HEK293 (cell line): ENCODE data around the gene FBXO21.

Experiments
- MYNN ChIP-seq: fragments of 450-650 bp; formaldehyde crosslinking; IDR thresholded peaks from 2 replicates; pipeline ENCODE4 v1.5.1; 2016; ENCODE audit warnings: missing biosample characterization, missing genetic modification characterization, borderline replicate concordance
- ZBTB20 ChIP-seq: fragments of 450-650 bp; formaldehyde crosslinking; IDR thresholded peaks from 2 replicates; pipeline ENCODE4 v1.5.1; 2016; ENCODE audit warnings: missing biosample characterization, missing genetic modification characterization
- ZIC2 ChIP-seq: fragments of 450-650 bp; formaldehyde crosslinking; IDR thresholded peaks from 2 replicates; pipeline ENCODE4 v1.5.1; 2016; ENCODE audit warnings: missing biosample characterization, missing genetic modification characterization
- ZNF133 ChIP-seq: fragments of 450-650 bp; formaldehyde crosslinking; IDR thresholded peaks from 2 replicates; pipeline ENCODE4 v1.5.1; 2016; ENCODE audit warnings: missing biosample characterization, missing genetic modification characterization
- ZNF155 ChIP-seq: fragments of 450-650 bp; formaldehyde crosslinking; IDR thresholded peaks from 2 replicates; pipeline ENCODE4 v1.5.1; 2016; ENCODE audit warnings: missing biosample characterization, missing genetic modification characterization
- ZNF2 ChIP-seq: fragments of 450-650 bp; formaldehyde crosslinking; IDR thresholded peaks from 2 replicates; pipeline ENCODE4 v1.5.1; 2016; ENCODE audit warnings: missing biosample characterization, missing genetic modification characterization
- ZNF555 ChIP-seq: fragments of 450-650 bp; formaldehyde crosslinking; conservative IDR thresholded peaks from 2 replicates; pipeline ENCODE4 v1.5.1; 2017; ENCODE audit warnings: missing biosample characterization, mild to moderate bottlenecking, missing genetic modification characterization, inconsistent platforms
- TF ChIP-seq, protein P1 (sequence below): fragments of 450-650 bp; formaldehyde crosslinking; IDR thresholded peaks from 2 replicates; pipeline ENCODE4 v1.5.1; 2017; ENCODE audit warnings: missing biosample characterization, missing genetic modification characterization
- TF ChIP-seq, protein P2 (sequence below): fragments of 450-650 bp; formaldehyde crosslinking; IDR thresholded peaks from 2 replicates; pipeline ENCODE4 v1.5.1; 2016; ENCODE audit warnings: missing biosample characterization, missing genetic modification characterization
- TF ChIP-seq, protein P3 (sequence below): fragments of 450-650 bp; IDR thresholded peaks from 2 replicates; pipeline ENCODE4 v1.5.1; 2018; ENCODE audit warnings: missing biosample characterization, missing genetic modification characterization
- TF ChIP-seq, protein P4 (sequence below): fragments of 450-650 bp; formaldehyde crosslinking; IDR thresholded peaks from 2 replicates; pipeline ENCODE4 v1.5.1; 2016; ENCODE audit warnings: missing biosample characterization, missing genetic modification characterization

DNA sequence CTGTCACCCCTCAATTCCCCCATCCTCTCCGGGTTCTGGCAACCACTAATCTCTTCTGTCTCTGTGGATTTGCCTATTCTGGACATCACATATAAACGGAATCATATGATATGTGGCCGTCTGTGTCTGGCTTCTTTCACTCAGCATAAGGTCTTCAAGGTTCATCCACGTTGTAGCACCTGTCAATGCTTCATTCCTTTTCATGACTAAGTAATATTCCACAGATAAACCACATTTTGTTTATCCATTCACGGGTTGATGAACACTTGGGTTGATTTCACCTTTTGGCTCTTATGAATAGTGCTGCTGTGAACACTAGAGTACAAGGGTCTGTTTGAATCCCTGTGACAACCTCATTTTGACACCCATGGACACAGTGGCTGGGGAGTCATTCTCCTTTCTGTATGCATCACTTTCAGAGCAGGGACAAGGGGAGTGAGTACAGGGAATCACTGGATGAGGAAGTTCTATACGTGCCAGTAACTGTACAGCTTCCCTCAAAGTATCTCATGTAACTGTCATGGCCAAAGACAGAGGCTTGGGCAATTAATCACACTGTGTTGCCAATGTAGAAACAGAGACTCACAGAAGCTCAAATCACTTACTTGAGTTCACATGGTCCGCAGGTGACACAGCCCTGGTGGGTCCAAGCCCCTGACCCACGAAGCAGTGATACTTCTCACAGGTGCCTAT, 80.2 kb downstream of the FBXO21 start:
- TF ChIP-seq ZNF133 (tag by site-specific recombination) (no peak), ZNF555 (no peak), MYNN (tag by site-specific recombination) (no peak), ZNF2 (no peak), ZIC2 (no peak), ZBTB20 (tag by site-specific recombination) (no peak), ZNF155 (no peak)
- TF ChIP-seq, protein P1, sequence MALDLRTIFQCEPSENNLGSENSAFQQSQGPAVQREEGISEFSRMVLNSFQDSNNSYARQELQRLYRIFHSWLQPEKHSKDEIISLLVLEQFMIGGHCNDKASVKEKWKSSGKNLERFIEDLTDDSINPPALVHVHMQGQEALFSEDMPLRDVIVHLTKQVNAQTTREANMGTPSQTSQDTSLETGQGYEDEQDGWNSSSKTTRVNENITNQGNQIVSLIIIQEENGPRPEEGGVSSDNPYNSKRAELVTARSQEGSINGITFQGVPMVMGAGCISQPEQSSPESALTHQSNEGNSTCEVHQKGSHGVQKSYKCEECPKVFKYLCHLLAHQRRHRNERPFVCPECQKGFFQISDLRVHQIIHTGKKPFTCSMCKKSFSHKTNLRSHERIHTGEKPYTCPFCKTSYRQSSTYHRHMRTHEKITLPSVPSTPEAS (tag by site-specific recombination) = no peak
- TF ChIP-seq, protein P2, sequence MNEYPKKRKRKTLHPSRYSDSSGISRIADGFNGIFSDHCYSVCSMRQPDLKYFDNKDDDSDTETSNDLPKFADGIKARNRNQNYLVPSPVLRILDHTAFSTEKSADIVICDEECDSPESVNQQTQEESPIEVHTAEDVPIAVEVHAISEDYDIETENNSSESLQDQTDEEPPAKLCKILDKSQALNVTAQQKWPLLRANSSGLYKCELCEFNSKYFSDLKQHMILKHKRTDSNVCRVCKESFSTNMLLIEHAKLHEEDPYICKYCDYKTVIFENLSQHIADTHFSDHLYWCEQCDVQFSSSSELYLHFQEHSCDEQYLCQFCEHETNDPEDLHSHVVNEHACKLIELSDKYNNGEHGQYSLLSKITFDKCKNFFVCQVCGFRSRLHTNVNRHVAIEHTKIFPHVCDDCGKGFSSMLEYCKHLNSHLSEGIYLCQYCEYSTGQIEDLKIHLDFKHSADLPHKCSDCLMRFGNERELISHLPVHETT (tag by site-specific recombination) = no peak
- TF ChIP-seq, protein P3, sequence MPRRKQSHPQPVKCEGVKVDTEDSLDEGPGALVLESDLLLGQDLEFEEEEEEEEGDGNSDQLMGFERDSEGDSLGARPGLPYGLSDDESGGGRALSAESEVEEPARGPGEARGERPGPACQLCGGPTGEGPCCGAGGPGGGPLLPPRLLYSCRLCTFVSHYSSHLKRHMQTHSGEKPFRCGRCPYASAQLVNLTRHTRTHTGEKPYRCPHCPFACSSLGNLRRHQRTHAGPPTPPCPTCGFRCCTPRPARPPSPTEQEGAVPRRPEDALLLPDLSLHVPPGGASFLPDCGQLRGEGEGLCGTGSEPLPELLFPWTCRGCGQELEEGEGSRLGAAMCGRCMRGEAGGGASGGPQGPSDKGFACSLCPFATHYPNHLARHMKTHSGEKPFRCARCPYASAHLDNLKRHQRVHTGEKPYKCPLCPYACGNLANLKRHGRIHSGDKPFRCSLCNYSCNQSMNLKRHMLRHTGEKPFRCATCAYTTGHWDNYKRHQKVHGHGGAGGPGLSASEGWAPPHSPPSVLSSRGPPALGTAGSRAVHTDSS = no peak
- TF ChIP-seq, protein P4, sequence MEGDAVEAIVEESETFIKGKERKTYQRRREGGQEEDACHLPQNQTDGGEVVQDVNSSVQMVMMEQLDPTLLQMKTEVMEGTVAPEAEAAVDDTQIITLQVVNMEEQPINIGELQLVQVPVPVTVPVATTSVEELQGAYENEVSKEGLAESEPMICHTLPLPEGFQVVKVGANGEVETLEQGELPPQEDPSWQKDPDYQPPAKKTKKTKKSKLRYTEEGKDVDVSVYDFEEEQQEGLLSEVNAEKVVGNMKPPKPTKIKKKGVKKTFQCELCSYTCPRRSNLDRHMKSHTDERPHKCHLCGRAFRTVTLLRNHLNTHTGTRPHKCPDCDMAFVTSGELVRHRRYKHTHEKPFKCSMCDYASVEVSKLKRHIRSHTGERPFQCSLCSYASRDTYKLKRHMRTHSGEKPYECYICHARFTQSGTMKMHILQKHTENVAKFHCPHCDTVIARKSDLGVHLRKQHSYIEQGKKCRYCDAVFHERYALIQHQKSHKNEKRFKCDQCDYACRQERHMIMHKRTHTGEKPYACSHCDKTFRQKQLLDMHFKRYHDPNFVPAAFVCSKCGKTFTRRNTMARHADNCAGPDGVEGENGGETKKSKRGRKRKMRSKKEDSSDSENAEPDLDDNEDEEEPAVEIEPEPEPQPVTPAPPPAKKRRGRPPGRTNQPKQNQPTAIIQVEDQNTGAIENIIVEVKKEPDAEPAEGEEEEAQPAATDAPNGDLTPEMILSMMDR (tag by site-specific recombination) = no peak
